ENCODE results near the gene ZNF835.
"Not testable (repeated sequence)": the region's sequence is repeated elsewhere in the genome, so short reads cannot be mapped to it uniquely, and the experiment has no call there.

Gene ZNF835

GRCh38 chr19:56671613-56671994 is at the start of gene ZNF835:
Gene ZNF835, minus strand, starts transcription at chr19:56671757. Its CDS starts 6,559 bp downstream, at chr19:56665198.
- no peak for FAIRE-seq

- FAIRE-seq, result no peak
Measured at GRCh38 chr19:56720281-56720680, 48.7 kb upstream of the ZNF835 start.

DNA sequence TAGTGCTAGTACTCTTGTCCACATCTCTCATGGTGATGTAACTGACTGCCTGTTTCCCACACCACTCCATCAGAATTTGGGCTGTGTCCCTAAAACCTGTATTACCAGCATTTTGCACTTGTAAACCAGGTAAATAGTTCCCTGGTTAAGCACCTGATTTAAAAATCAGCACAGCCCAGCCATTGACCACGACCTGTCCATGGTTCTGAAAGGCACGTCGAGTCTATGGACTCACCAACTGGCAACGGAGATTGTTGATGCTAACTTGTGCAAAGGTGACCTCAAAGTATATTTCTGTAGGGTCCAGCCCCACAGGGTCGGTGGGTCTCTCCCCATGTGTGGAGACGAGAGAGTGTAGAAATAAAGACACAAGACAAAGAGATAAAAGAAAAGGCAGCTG is 46.7 kb upstream of the ZNF835 start:
- no peak for FAIRE-seq

DNA sequence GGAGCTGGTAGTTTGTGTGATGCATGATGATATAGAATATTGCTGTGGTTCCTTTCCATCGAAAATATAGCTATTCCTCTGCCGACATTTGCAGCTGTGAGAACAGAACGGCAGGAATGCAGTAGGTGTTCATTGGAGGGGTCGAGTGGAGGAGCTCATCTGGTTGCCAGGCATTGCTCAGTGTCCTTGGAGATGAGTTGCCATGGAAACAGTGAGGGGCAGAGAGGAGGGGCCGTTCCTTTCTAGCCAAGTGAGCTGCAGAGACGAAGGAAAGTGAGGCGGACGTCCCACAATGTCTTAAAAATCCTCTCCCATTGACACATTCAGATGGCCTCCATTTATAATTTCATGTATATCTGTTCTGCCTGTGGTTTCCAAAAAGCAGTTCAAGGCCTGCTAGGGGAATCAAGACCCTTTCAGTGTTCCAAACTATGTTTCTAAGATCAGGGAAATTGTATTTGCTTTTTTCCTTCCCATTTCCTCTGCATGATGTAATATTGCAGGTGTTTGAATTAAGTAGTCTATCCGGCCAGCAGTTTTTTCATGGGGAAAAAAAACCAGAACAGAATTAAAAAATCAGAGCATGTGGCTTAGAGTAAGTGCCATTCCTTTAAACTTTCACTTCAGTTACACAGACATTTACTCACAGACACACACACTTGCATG is 41.2 kb upstream of the ZNF835 start:
- FAIRE-seq, result no peak

- no peak for FAIRE-seq
Measured at GRCh38 chr19:56710437-56710836, 38.9 kb upstream of the ZNF835 start.

GRCh38 chr19:56707821-56708220 is 36.3 kb upstream of the ZNF835 start:
- no peak for FAIRE-seq

- FAIRE-seq, result no peak
Measured at GRCh38 chr19:56705939-56706338, 34.4 kb upstream of the ZNF835 start.

DNA sequence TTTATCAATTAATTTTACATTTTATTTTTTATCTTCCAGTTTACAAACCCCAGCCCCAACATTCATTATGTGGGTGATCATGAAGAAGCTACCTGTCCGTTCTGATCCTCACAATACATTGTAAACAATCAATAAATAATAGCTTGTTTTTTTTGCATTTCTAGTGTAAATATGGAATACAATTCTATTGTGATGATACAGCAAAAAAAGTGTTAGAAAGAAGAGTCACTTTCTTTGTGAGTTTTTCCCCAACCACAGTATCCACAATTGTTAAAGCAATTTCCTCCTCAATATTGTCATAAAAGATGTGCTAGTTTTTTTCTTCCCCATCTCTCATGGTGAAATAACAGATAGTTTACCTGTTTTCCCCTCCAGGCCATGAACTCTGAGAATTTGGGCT is 30.3 kb upstream of the ZNF835 start:
- no peak for FAIRE-seq

- FAIRE-seq, result no peak
Measured at GRCh38 chr19:56699552-56699951, 28.0 kb upstream of the ZNF835 start.

DNA sequence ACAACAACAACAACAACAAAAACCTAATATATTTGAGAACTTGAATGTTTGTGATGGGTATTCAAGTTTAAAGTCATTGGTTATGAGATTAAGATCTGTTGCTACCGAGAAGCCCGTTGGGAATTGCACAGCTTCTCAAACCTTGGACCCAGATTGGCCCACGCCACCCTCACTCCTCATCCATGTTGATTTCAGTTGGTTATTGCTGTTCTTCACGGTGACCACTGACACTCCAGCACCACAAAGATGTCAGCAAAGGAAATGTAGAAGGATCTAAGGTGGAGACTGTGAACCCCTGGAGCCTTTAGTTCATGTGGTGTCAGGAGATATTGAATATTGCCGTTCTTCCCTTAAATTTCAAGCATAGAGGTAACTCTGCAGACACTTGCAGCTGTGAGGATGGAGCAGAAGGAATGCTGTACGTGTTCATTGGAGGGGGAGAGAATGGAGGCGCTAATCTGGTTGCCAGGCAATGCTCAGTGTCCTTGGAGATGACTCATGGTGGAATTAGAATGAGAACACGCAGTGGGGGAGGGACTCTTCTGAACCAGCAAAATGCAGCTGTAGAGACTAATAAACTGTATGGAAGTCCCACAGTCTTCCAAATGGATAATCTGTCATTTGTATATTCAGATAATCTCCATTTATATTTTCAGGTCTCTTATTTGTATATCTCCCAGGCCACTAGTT is 20.8 kb upstream of the ZNF835 start:
- no peak for FAIRE-seq

GRCh38 chr19:56690670-56691069 is 19.1 kb upstream of the ZNF835 start:
- no peak for FAIRE-seq

DNA sequence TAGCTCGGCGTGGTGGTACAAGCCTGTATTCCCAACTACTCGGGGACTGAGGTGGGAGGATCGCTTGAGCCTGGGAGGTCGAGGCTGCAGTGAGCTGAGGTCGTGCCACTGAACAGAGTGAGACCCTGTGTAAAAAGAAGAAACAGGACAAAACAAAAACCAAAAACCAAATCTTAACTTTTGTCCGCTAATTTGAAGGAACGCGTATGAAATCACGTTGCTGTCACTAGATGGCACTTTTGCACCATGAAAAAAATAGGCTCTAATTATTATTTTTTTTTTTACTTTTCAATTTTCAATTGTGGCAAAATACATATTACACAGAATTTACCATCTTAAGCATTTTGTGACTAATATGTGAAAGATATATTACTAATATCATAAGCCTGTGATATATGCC is 17.6 kb upstream of the ZNF835 start:
- no peak for FAIRE-seq

DNA sequence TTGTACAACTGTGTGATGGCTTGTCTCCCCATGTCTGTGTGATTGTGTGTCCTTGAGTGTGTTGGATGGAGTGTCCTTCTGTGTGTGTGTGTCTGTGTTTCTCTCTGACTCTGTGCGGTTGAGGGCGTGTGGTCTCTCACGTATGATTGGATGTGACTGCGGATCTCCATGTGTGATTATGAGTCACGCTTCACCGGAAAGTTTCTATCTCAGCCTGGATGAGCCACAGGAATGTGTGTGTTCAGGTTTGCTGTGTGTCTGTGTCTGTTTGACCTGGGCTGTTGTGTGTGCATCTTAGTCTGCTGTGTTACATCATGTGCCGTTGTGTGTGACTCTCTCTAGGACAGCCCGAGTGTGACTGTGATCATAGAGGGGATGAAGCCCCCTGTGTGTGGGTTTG is 15.5 kb upstream of the ZNF835 start:
- no peak for FAIRE-seq

DNA sequence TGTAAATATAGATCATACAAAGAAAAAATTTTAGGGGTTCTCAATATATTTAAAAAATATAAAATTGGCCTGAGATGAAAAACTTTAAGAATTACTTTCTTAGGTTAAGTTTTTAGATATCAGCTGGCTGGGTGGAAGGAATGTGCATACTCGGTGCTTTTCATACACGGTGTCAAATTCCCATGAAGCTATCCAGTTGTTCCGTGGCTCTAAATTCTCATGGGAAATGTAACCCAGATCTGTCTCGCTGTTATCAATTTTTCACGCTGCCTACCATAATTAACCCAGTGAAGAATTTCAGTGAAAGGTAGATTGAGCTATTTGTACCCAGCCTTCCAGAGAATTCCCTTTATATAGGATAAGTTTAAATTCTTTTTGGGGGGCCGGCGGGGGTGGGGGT is 11.6 kb upstream of the ZNF835 start:
- FAIRE-seq, result no peak

GRCh38 chr19:56681702-56682101 is 10.1 kb upstream of the ZNF835 start:
- no peak for FAIRE-seq

DNA sequence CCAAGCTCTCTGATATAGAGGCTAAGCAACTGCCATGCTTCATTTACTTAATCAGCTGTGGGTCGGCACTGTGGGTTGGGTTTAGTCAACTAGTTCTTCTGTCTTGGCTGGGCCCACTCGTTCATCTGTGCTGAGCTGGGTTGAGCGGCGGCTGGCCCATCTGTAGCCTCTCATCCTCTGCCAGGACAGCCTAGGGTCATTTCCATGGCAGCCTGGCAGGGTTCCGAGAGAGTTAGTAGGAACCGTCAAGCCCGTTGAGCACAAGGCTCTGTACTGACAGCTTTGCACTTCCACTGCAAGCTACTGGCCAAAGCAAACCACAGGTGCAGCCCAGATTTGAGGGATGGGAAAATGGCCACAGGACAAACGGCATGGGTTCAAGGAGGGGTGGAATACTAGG is 6.6 kb upstream of the ZNF835 start:
- no peak for FAIRE-seq

- FAIRE-seq, result not testable (repeated sequence)
Measured at GRCh38 chr19:56672610-56673009, 1.1 kb upstream of the ZNF835 start.

- no peak for FAIRE-seq
Measured at GRCh38 chr19:56670961-56671612, 470 bp downstream of the ZNF835 start.

DNA sequence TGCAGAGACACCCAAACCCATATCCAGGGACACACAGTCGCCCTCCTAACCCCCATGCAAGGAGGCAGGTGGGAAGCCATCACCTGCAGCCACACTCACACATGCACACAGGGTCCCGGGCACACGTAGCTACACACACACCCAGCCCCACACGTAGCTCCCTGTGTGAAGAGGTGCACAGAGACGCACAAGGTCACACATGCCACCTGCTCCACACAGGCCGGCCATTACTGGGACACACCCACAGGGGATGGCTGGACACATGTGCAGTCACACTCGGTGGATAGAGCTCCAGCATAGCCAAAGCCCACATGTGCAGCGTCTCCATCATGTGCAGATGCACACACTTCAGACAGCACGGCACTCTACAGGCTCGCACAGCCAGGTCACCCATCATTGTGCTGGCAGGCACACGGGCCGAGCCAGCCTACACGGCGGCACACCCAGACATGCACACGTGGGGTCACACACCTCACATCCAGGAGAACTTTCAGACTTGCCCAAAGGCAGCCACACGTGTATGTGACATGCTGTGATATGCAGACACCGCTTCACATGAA is 1.1 kb downstream of the ZNF835 start:
- no peak for FAIRE-seq

- no peak for FAIRE-seq
Measured at GRCh38 chr19:56668676-56669075, 2.9 kb downstream of the ZNF835 start.

DNA sequence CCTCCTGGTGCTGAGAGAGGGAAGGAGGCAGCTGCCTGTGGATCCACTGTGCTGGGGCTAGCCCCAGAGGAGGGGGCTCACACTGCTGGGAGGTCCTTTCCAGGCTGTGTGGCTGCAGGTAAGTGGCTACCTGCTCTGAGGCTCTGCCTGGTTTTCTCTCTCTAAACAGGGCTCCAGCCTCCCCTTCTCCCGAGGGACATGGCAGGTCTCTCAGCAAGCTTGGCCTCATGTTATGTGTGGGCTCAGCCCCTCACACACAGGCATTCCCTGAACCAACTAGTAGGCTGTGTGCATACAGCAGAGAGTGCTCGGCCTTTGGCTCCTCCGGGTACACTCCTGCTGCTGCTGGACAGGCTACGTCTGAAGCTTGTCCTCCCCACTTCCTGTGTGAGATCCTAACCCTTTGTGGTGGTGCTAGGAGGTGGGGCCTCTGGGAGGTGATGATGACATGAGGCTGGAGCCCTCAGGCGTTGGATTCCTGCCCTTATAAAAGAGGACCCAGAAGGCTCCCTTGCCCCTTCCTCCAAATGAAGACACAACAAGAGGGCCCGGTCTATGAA is 4.2 kb downstream of the ZNF835 start:
- FAIRE-seq, result no peak

GRCh38 chr19:56664511-56664910 is 7.0 kb downstream of the ZNF835 start:
- no peak for FAIRE-seq

- no peak for FAIRE-seq
Measured at GRCh38 chr19:56663931-56664500, 7.5 kb downstream of the ZNF835 start.
